Stomach (tissue), 4 donors: ENCODE measurements around the gene PHLPP2.

Experiments
- POLR2AphosphoS5 ChIP-seq, 3 donors: sonication (generic); formaldehyde crosslinking; IDR thresholded peaks; one replicate each; pipeline ENCODE4 v1.6.1; 2016; ENCODE audit warnings: antibody characterized with exemption in 3 of 3
- TF ChIP-seq, protein P1 (sequence below), 7 experiments: fragments of 450-650 bp in 4 of 7; fragments of 200-600 bp in 3 of 7; sonication (generic) in 3 of 7; IDR thresholded peaks; one replicate each; pipeline ENCODE4 v1.5.1; 2016 to 2019; ENCODE audit warnings: antibody characterized with exemption in 7 of 7, control low read depth in 2 of 7, mild to moderate bottlenecking in 1 of 7

DNA sequence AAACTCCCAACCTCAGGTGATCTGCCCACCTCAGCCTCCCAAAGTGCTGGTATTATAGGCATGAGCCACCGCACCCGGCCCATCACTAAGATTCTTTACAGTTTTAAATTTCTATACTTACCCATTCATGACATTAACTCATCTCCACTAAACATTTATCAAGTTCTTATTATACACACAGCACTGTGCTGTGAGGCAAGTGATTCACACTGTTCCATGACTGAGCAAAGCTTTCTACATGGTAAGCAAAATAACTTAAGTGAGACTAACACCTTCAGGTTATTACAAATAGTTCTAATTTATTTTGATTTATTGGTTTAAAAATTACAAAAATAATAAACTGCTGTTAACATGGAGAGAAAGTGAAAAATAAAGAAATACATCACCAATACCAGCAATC is 65.0 kb downstream of the PHLPP2 start:
- TF ChIP-seq, protein P1, sequence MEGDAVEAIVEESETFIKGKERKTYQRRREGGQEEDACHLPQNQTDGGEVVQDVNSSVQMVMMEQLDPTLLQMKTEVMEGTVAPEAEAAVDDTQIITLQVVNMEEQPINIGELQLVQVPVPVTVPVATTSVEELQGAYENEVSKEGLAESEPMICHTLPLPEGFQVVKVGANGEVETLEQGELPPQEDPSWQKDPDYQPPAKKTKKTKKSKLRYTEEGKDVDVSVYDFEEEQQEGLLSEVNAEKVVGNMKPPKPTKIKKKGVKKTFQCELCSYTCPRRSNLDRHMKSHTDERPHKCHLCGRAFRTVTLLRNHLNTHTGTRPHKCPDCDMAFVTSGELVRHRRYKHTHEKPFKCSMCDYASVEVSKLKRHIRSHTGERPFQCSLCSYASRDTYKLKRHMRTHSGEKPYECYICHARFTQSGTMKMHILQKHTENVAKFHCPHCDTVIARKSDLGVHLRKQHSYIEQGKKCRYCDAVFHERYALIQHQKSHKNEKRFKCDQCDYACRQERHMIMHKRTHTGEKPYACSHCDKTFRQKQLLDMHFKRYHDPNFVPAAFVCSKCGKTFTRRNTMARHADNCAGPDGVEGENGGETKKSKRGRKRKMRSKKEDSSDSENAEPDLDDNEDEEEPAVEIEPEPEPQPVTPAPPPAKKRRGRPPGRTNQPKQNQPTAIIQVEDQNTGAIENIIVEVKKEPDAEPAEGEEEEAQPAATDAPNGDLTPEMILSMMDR (IDR thresholded peaks at IDR 0.05) = no peak
- no peak for TF ChIP-seq POLR2AphosphoS5 (IDR thresholded peaks at IDR 0.05)
